Sigmoid colon (tissue), 7 donors: ENCODE measurements around the gene PHF14. TPM values are rescaled to one million over a fixed set of nuclear protein-coding genes. Genes with fewer than 3 reads are reported as not detected.

ENCODE experiments used
- DNase-seq: peaks from one replicate; pipeline ENCODE4 v3.0.0-alpha.2; 2019
- H3K27ac ChIP-seq, 4 donors: fragments of 200-600 bp; sonication (generic); one replicate each; pipeline ENCODE4 v1.5.1; 2016 to 2019; ENCODE audit warnings: mild to moderate bottlenecking in 1 of 4
- H3K27me3 ChIP-seq, 3 donors: fragments of 200-600 bp; sonication (generic); one replicate each; pipeline ENCODE4 v1.5.1; 2019; ENCODE audit warnings: mild to moderate bottlenecking in 1 of 3
- H3K36me3 ChIP-seq, 4 donors: fragments of 200-600 bp; sonication (generic); one replicate each; pipeline ENCODE4 v1.5.1; 2016 to 2019
- H3K4me1 ChIP-seq, 4 donors: fragments of 200-600 bp; sonication (generic); one replicate each; pipeline ENCODE4 v1.5.1; 2017 to 2019
- H3K4me3 ChIP-seq, 4 donors: fragments of 200-600 bp; sonication (generic); one replicate each; pipeline ENCODE4 v1.5.1; 2017 to 2019; ENCODE audit warnings: mild to moderate bottlenecking in 2 of 4, moderate library complexity in 1 of 4
- H3K9me3 ChIP-seq, 4 donors: fragments of 200-600 bp in 3 of 4; sonication (generic) in 3 of 4; one replicate each; pipeline versions ENCODE4 v1.5.1 to v1.6.1; 2013 to 2019
- CTCF ChIP-seq, 4 experiments: fragments of 450-650 bp in 3 of 4; fragments of 200-600 bp in 1 of 4; IDR thresholded peaks; one replicate each; pipeline ENCODE4 v1.5.1; 2016 to 2019; ENCODE audit warnings: antibody characterized with exemption in 4 of 4, mild to moderate bottlenecking in 3 of 4, moderate library complexity in 2 of 4
- EP300 ChIP-seq, 4 donors: sonication (generic); formaldehyde crosslinking; IDR thresholded peaks; one replicate each; pipeline ENCODE4 v1.6.1; 2017; ENCODE audit warnings: antibody characterized with exemption in 4 of 4
- POLR2A ChIP-seq, 2 donors: fragments of 450-650 bp; IDR thresholded peaks; one replicate each; pipeline ENCODE4 v1.6.1; 2016; ENCODE audit warnings: antibody characterized with exemption in 2 of 2, mild to moderate bottlenecking in 2 of 2, moderate library complexity in 2 of 2
- POLR2AphosphoS5 ChIP-seq, 4 donors: sonication (generic); formaldehyde crosslinking; IDR thresholded peaks; one replicate each; pipeline ENCODE4 v1.6.1; 2017; ENCODE audit warnings: antibody characterized with exemption in 4 of 4
- WGBS, 2 donors: extraction: QIAGEN DNeasy Blood & Tissue Kit; methylation state at CpG; one replicate each; pipeline ENCODE4 v1.1.7; 2013; 5-methylcytosine and 5-hydroxymethylcytosine counted together
- intact Hi-C: fragments of 100-400 bp; cut with DNase I; formaldehyde crosslinking; loops from one replicate; pipeline ENCODE4 v1.15.1; 2023
- polyA plus RNA-seq, 3 donors: library from polyadenylated mRNA; stranded (reverse); fragments of 200-250 nt; gene quantifications; one replicate each; pipeline ENCODE4 v1.2.3, GENCODE V29; 2013
- total RNA-seq, 4 donors: library from RNA; depleted of rRNA; stranded (reverse); fragments of >200 nt; gene quantifications; one replicate each; pipeline ENCODE4 v1.1.0, GENCODE V29; 2016
- donor health status: healthy with polysubstance abuse.
- donor health status: Bipolar disorder and iron deficiency.
- donor health status: healthy.

The PHF14 gene
- total and polyA plus RNA-seq, 7 donors, result 10.8 to 47.6 (median 28.8) TPM

- intact Hi-C loops, result no loop called here
- H3K36me3 ChIP-seq, result peaks cover 0 to 46% (median 13%) of the 10 kb centered on the region in 4 donors
- no peak overlapping the region for H3K4me3 ChIP-seq
- no peaks in the 10 kb centered on the region for H3K9me3 ChIP-seq
- peaks cover 0 to 51% (median 41%) of the 10 kb centered on the region in 4 donors for H3K4me1 ChIP-seq
- no peaks in the 10 kb centered on the region for H3K27me3 ChIP-seq
- peak overlapping the region; percentile 68 to 93 (median 75) for H3K27ac ChIP-seq
- no peak for DNase-seq
- peak in 1 of 4 donors; percentile 20 for TF ChIP-seq POLR2AphosphoS5 (IDR thresholded peaks at IDR 0.05)
- TF ChIP-seq CTCF (IDR thresholded peaks at IDR 0.05), result no peak
- TF ChIP-seq EP300 (IDR thresholded peaks at IDR 0.05), result no peak
These were observed 39.4 kb upstream of the PHF14 start for GRCh38 chr7:10934292-10934691.

GRCh38 chr7:10939237-10939910 lies 34.3 kb upstream of the PHF14 start:
- no peaks in the 10 kb centered on the region for H3K9me3 ChIP-seq
- H3K4me3 ChIP-seq, result peak overlapping the region; percentile 62 to 78 (median 74)
- H3K27ac ChIP-seq, result peak overlapping the region; percentile 85 to 93 (median 90)
- H3K27me3 ChIP-seq, result no peaks in the 10 kb centered on the region
- intact Hi-C loops, result no loop called here
- WGBS, 2 donors, result 0% methylated on average over 18 of the region's 18 CpGs
- peaks cover 0 to 50% (median 43%) of the 10 kb centered on the region in 4 donors for H3K4me1 ChIP-seq
- no peak for DNase-seq
- TF ChIP-seq EP300 (IDR thresholded peaks at IDR 0.05), result no peak
- no peak for TF ChIP-seq POLR2A (IDR thresholded peaks at IDR 0.05)
- TF ChIP-seq POLR2AphosphoS5 (IDR thresholded peaks at IDR 0.05), result no peak
- H3K36me3 ChIP-seq, result peaks cover 0 to 28% (median 4%) of the 10 kb centered on the region in 4 donors

GRCh38 chr7:10939911-10940703 lies 33.6 kb upstream of the PHF14 start:
- peak; percentile 94 to 99 (median 97) for TF ChIP-seq POLR2AphosphoS5 (IDR thresholded peaks at IDR 0.05)
- peak; percentile 89 to 94 for TF ChIP-seq POLR2A (IDR thresholded peaks at IDR 0.05)
- no peak for TF ChIP-seq CTCF (IDR thresholded peaks at IDR 0.05)
- TF ChIP-seq EP300 (IDR thresholded peaks at IDR 0.05), result no peak
- 0% methylated on average over 61 of the region's 61 CpGs for WGBS, 2 donors
- H3K27ac ChIP-seq, result peak overlapping the region; percentile 85 to 93 (median 90)
- no peaks in the 10 kb centered on the region for H3K9me3 ChIP-seq
- intact Hi-C loops, result loop anchor here (1.0 kb wide), 1 partner anchor 33 kb away; the partner anchor contains the start of gene PHF14
- H3K4me3 ChIP-seq, result peak overlapping the region; percentile 62 to 78 (median 74)
- peaks cover 0 to 28% (median 4%) of the 10 kb centered on the region in 4 donors for H3K36me3 ChIP-seq
- peak; percentile 96 for DNase-seq
- no peaks in the 10 kb centered on the region for H3K27me3 ChIP-seq
- H3K4me1 ChIP-seq, result peaks cover 0 to 47% (median 35%) of the 10 kb centered on the region in 4 donors

GRCh38 chr7:10940704-10941355 lies 32.8 kb upstream of the PHF14 start:
- intact Hi-C loops, result loop anchor here (1.0 kb wide), 1 partner anchor 32 kb away; the partner anchor contains the start of gene PHF14
- H3K4me3 ChIP-seq, result peak overlapping the region; percentile 62 to 78 (median 74)
- DNase-seq, result no peak
- H3K4me1 ChIP-seq, result peaks cover 0 to 40% (median 28%) of the 10 kb centered on the region in 4 donors
- 9 to 18% methylated on average over 18 of the region's 18 CpGs for WGBS, 2 donors
- peak overlapping the region; percentile 85 to 93 (median 90) for H3K27ac ChIP-seq
- no peak for TF ChIP-seq EP300 (IDR thresholded peaks at IDR 0.05)
- TF ChIP-seq CTCF (IDR thresholded peaks at IDR 0.05), result no peak
- TF ChIP-seq POLR2AphosphoS5 (IDR thresholded peaks at IDR 0.05), result no peak
- peak in 1 of 2 donors; percentile 39 for TF ChIP-seq POLR2A (IDR thresholded peaks at IDR 0.05)
- no peaks in the 10 kb centered on the region for H3K27me3 ChIP-seq
- H3K36me3 ChIP-seq, result peaks cover 0 to 23% (median 4%) of the 10 kb centered on the region in 4 donors
- H3K9me3 ChIP-seq, result no peaks in the 10 kb centered on the region
